GM19397 (cell line): ENCODE data around the gene ATF4.
"Not testable (repeated sequence)": the region's sequence is repeated elsewhere in the genome, so short reads cannot be mapped to it uniquely, and the experiment has no call there.

Experiments
- ATAC-seq: cut with Tn5 transposase; IDR thresholded peaks from one replicate; pipeline ENCODE4 v1.9.1; 2021; ENCODE audit warnings: mild to moderate bottlenecking, moderate library complexity; ENCODE audit not compliant: unreplicated experiment

ATF4 gene

GRCh38 chr22:39489094-39490068, 31.0 kb upstream of the ATF4 start:
- ATAC-seq: no peak

GRCh38 chr22:39490135-39490798, 30.1 kb upstream of the ATF4 start:
- ATAC-seq: no peak

- ATAC-seq: no peak
Measured at GRCh38 chr22:39490966-39491680, 29.2 kb upstream of the ATF4 start.

- no peak for ATAC-seq
Measured at GRCh38 chr22:39491696-39492095, 28.7 kb upstream of the ATF4 start.

- ATAC-seq: no peak
Measured at GRCh38 chr22:39492186-39492585, 28.2 kb upstream of the ATF4 start.

- ATAC-seq: no peak
Measured at GRCh38 chr22:39493759-39494158, 26.6 kb upstream of the ATF4 start.

- no peak for ATAC-seq
Measured at GRCh38 chr22:39494471-39495120, 25.8 kb upstream of the ATF4 start.

- ATAC-seq: no peak
Measured at GRCh38 chr22:39496131-39496838, 24.1 kb upstream of the ATF4 start.

- ATAC-seq: no peak
Measured at GRCh38 chr22:39497429-39497828, 22.9 kb upstream of the ATF4 start.

- no peak for ATAC-seq
Measured at GRCh38 chr22:39498368-39498767, 22.0 kb upstream of the ATF4 start.

GRCh38 chr22:39498802-39499201, 21.6 kb upstream of the ATF4 start:
- no peak for ATAC-seq

GRCh38 chr22:39500101-39500500, 20.3 kb upstream of the ATF4 start:
- ATAC-seq: no peak

GRCh38 chr22:39501644-39502108, 18.7 kb upstream of the ATF4 start:
- peak; percentile 22 for ATAC-seq

- ATAC-seq: peak; percentile 90
Measured at GRCh38 chr22:39502109-39502788, 18.1 kb upstream of the ATF4 start, which contains the start of gene MIEF1. TSS of gene MIEF1 (plus strand) at chr22:39502290. CDS start at chr22:39511295, 9,005 bp downstream.

GRCh38 chr22:39502789-39503409, 17.5 kb upstream of the ATF4 start:
- peak; percentile 6 for ATAC-seq

GRCh38 chr22:39503630-39504029, 16.7 kb upstream of the ATF4 start:
- ATAC-seq: no peak

GRCh38 chr22:39504071-39504470, 16.3 kb upstream of the ATF4 start:
- ATAC-seq: no peak

GRCh38 chr22:39507021-39507420, 13.3 kb upstream of the ATF4 start:
- not testable (repeated sequence) for ATAC-seq

GRCh38 chr22:39508393-39508792, 12.0 kb upstream of the ATF4 start:
- ATAC-seq: no peak
